ENCODE data around the gene ATP1B1.
"Not testable (repeated sequence)": the region's sequence is repeated elsewhere in the genome, so short reads cannot be mapped to it uniquely, and the experiment has no call there.

Gene ATP1B1

DNA sequence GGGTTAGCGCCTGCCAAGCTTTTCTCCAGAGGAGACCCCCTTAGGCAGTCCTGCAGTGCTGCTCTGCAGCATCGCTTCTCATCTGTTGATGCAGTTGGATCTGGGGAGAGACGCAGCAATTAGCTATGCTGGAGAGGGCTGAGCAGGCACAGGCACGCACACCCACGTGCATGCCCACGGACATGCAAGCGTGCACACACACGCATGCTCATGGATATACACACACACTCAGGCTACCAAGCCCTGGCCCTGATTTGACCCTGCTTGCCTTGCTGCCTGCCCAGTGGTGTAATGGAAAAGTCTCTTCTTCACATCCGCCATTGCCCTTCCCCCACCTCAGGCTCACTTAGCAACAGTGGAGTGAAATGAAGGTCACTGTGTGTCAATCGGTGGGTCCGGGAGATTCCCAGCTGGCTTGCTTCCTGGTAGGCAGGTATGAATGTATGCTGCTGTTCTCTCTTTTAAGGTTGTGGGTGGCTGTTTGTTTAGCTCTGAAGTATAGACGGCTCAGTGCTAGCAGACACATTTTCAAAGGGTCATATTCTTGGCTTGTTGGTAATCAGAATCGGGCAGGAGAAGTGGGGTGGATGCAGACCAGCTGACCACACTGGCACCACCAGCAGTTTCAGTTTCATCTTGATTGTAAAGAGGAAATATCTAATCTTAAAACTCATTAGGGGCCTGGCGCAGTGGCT lies 9.5 kb downstream of the ATP1B1 start:
- FAIRE-seq, result no peak
- peak; percentile 23 for DNase-seq (ENCODE audit: low spot score)

- FAIRE-seq (no peak), DNase-seq (ENCODE audit: low spot score) (no peak)
Observed at GRCh38 chr1:169117014-169117413, 10.5 kb downstream of the ATP1B1 start.

- DNase-seq (ENCODE audit: low spot score), result no peak
- no peak for FAIRE-seq
Observed at GRCh38 chr1:169117599-169117998, 11.1 kb downstream of the ATP1B1 start.

GRCh38 chr1:169118227-169118626 lies 11.7 kb downstream of the ATP1B1 start:
- FAIRE-seq (no peak), DNase-seq (ENCODE audit: low spot score) (no peak)

- FAIRE-seq, result no peak
Observed at GRCh38 chr1:169119405-169119804, 12.9 kb downstream of the ATP1B1 start.

DNA sequence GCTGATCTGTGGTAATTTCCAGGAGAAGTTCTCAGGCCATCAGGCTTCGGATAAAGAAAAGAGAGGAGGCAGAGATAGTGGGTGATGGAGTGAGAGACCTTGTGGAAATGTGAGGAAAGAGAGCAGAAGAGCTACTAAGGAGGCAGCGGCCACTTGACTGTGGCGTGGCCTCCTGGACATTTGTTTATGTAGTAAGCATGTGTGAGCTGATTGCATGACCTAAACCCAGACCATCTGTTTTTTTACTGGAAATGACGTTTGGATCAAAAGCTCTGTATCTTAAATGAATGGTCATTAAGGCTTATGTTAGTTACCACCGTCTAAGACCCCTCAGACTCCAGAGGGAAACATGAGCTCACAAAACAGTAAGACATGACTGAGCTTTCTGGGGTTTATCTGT lies 13.6 kb downstream of the ATP1B1 start:
- FAIRE-seq (no peak), DNase-seq (ENCODE audit: low spot score) (no peak)

More at GRCh38 chr1:169119405-169119804, 12.9 kb downstream of the ATP1B1 start:
- DNase-seq (ENCODE audit: low spot score), result peak; percentile 48

- no peak for FAIRE-seq
Observed at GRCh38 chr1:169121146-169121923, 14.8 kb downstream of the ATP1B1 start.

GRCh38 chr1:169122976-169123375 lies 16.5 kb downstream of the ATP1B1 start:
- DNase-seq (ENCODE audit: low spot score) (no peak), FAIRE-seq (peak; percentile 13)

More at GRCh38 chr1:169121146-169121923, 14.8 kb downstream of the ATP1B1 start:
- no peak for DNase-seq (ENCODE audit: low spot score)

GRCh38 chr1:169124459-169124858 lies 18.0 kb downstream of the ATP1B1 start:
- DNase-seq (ENCODE audit: low spot score) (no peak), FAIRE-seq (no peak)

DNA sequence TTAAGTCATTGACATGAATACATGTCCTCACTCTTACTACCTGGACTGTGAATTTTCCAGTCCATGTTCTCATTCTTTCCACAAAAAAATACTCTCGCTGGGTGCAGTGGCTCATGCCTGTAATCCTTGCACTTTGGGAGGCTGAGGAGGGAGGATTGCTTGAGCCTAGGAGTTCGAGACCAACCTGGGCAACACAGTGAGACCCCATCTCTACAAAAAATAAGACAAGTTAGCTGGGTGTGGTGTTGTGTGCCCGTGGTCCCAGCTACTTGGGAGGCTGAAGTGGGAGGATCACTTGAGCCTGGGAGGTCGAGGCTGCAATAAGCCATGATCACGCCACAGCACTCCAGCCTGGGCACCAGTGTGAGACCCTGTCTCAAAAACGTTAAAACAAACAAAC lies 19.1 kb downstream of the ATP1B1 start:
- FAIRE-seq, result not testable (repeated sequence)

DNA sequence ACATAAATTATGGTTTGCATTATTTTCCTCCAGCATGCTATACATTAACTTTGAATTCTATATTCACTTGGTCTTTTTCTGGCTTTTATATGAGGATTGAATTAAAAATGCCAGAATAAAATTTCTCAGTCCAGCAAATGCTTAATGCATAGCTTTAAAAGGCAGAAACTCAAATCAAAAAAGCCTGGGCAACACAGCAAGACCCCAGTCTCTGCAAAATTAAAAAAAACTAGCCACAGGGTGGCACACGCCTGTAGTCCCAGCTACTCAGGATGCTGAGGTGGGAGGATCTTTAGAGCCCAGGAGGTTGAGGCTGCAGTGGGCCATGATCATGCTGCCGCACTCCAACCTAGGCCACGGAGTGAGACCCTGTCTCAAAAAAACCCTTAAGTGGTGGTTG lies 19.8 kb downstream of the ATP1B1 start:
- FAIRE-seq, result no peak
- no peak for DNase-seq (ENCODE audit: low spot score)

More for the DNA sequence above, 19.1 kb downstream of the ATP1B1 start:
- not testable (repeated sequence) for DNase-seq (ENCODE audit: low spot score)

- DNase-seq (ENCODE audit: low spot score) (no peak), FAIRE-seq (no peak)
Observed at GRCh38 chr1:169127305-169127704, 20.8 kb downstream of the ATP1B1 start.

DNA sequence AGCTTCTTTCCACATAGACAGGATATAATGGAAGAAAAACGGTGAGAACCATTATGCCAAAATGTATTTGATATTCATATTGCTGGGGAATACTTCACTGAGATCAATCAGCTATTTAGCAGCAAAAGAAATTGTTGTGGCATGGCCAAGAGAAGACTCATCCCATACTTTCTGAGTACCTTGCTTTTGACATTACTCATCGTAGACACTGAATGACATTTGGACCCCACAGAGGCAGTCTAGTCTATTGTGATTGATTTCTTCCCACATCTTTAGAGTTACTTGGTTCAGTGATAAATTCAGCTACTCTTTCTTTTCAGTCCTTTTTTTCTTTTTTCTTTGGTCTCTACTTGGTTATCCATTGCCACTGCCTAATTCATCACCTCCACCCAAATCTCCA lies 22.1 kb downstream of the ATP1B1 start:
- no peak for FAIRE-seq

GRCh38 chr1:169129109-169129784 lies 22.8 kb downstream of the ATP1B1 start:
- FAIRE-seq (no peak), DNase-seq (ENCODE audit: low spot score) (no peak)

More for the DNA sequence above, 22.1 kb downstream of the ATP1B1 start:
- no peak for DNase-seq (ENCODE audit: low spot score)

GRCh38 chr1:169130683-169131082 lies 24.2 kb downstream of the ATP1B1 start:
- FAIRE-seq, result no peak

GRCh38 chr1:169132512-169133227 lies 26.2 kb downstream of the ATP1B1 start:
- no peak for DNase-seq (ENCODE audit: low spot score)
- no peak for FAIRE-seq

More at GRCh38 chr1:169130683-169131082, 24.2 kb downstream of the ATP1B1 start:
- no peak for DNase-seq (ENCODE audit: low spot score)

- FAIRE-seq, result no peak
- DNase-seq (ENCODE audit: low spot score), result no peak
Observed at GRCh38 chr1:169133228-169133576, 26.7 kb downstream of the ATP1B1 start.

GRCh38 chr1:169133801-169134502 lies 27.5 kb downstream of the ATP1B1 start:
- FAIRE-seq (no peak), DNase-seq (ENCODE audit: low spot score) (no peak)

DNA sequence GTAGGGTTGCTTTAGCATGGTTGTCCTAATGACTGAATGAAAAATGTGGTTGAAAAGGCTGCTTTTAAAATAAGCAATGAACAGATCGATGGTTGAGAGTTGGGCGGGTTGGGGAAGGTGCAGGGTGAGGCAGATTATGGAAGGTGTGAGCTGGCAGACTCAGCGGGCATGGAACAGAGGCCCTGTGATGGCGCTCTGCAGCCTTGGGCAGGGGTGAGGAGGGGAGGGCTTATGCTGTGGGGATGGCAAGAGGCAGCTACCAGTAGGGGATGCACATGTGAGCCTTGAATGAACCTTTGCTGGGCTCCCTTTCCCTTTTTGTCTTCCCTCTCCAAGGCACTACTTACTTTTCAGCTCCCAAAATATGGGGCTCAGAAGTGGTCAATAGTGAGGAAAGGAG lies 30.9 kb downstream of the ATP1B1 start:
- DNase-seq (ENCODE audit: low spot score), result no peak
- FAIRE-seq, result no peak

DNA sequence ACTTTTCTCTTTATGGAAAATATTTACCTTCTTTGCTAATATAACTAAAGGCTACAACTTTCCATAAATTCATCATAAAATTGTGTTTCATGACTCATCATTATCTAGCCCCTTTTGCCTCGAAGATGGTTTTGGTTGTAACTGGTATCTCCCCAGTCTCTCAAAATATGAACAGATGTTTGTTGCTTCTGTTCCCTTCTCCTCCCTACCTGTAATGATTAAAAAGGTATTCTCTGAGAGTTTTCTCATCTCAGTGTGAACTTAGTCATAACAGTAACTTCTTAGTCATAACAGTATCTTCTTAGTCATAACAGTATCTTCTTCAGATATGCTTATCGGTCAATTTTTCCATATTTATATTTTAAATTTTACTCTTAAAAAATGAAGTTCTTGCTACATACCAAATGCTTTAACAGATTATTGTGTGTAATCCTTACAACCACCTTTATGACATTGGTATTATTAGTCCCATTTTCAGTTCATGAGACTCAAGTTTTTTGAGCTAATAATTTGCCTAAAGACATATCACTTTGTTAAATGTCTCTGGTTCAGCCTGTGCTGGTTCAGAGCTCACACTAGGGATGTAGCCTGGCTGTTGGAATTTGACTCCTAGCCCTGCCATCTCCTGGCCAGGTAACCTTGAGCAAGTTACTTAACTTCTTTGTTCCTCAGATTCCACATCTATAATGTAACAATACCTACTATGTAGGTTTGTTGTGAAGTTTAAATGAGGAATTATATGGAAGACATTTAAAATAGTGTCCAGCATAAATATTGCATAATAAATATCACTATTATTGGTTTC lies 32.6 kb downstream of the ATP1B1 start:
- FAIRE-seq, result no peak
- DNase-seq (ENCODE audit: low spot score), result no peak

Data from urothelium cell line (cell line).